Hepatocyte (in vitro differentiated cells): Measurements from ENCODE around the gene HNRNPF.
"Not testable (repeated sequence)": the region's sequence is repeated elsewhere in the genome, so short reads cannot be mapped to it uniquely, and the experiment has no call there.

Experiments used
- EZH2 ChIP-seq: fragments of 200-600 bp; sonication (generic); IDR thresholded peaks from 2 replicates; pipeline ENCODE4 v1.6.1; 2016; ENCODE audit warnings: antibody characterized with exemption, mild to moderate bottlenecking, borderline replicate concordance
- EZH2phosphoT487 ChIP-seq: fragments of 200-600 bp; sonication (generic); IDR thresholded peaks from one replicate; pipeline ENCODE4 v1.6.1; 2018; ENCODE audit warnings: antibody characterized with exemption, mild to moderate bottlenecking, low read depth, moderate library complexity; ENCODE audit not compliant: unreplicated experiment, severe bottlenecking
- TF ChIP-seq, protein P1 (sequence below): fragments of 200-600 bp; sonication (generic); IDR thresholded peaks from 2 replicates; pipeline ENCODE4 v1.5.1; 2016; ENCODE audit warnings: antibody characterized with exemption, mild to moderate bottlenecking; ENCODE audit not compliant: poor library complexity

DNA sequence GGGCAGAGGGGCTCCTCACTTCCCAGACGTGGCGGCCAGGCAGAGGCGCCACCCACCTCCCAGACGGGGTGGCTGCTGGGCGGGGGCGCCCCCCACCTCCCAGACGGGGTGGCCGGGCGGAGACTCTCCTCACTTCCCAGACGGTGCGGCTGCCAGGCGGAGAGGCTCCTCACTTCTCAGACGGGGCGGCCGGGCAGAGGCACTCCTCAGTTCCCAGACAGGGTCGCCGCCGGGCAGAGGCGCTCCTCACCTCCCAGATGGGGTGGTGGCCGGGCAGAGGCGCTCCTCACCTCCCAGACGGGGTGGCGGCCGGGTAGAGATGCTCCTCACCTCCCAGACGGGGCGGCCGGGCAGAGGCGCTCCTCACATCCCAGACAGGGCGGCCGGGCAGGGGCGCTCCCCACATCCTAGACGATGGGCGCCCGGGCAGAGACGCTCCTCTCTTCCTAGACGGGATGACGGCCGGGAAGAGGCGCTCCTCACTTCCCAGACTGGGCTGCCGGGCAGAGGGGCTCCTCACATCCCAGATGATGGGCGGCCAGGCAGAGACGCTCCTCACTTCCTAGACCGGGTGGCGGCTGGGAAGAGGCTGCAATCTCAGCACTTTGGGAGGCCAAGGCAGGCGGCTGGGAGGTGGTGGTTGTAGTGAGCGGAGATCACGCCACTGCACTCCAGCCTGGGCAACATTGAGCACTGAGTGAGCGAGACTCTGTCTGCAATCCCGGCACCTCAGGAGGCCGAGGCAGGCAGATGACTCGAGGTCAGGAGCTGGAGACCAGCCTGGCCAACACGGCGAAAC, 37.4 kb upstream of the HNRNPF start:
- TF ChIP-seq, protein P1, sequence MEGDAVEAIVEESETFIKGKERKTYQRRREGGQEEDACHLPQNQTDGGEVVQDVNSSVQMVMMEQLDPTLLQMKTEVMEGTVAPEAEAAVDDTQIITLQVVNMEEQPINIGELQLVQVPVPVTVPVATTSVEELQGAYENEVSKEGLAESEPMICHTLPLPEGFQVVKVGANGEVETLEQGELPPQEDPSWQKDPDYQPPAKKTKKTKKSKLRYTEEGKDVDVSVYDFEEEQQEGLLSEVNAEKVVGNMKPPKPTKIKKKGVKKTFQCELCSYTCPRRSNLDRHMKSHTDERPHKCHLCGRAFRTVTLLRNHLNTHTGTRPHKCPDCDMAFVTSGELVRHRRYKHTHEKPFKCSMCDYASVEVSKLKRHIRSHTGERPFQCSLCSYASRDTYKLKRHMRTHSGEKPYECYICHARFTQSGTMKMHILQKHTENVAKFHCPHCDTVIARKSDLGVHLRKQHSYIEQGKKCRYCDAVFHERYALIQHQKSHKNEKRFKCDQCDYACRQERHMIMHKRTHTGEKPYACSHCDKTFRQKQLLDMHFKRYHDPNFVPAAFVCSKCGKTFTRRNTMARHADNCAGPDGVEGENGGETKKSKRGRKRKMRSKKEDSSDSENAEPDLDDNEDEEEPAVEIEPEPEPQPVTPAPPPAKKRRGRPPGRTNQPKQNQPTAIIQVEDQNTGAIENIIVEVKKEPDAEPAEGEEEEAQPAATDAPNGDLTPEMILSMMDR = not testable (repeated sequence)
- TF ChIP-seq EZH2phosphoT487, EZH2: not testable (repeated sequence)
